HepG2 (cell line): ENCODE data around the gene AMIGO1. TPM values are rescaled to one million over a fixed set of nuclear protein-coding genes. Genes with fewer than 3 reads are reported as not detected.

Experiments used
- AGO1 ChIP-seq: fragments of 200-400 bp; formaldehyde crosslinking; IDR thresholded peaks from 2 replicates; pipeline ENCODE4 v1.6.1; 2017; ENCODE audit warnings: mild to moderate bottlenecking, low read depth, low read length, moderate library complexity; ENCODE audit not compliant: poor library complexity, severe bottlenecking
- CHCHD3 ChIP-seq: sonication (generic); formaldehyde crosslinking; IDR thresholded peaks from 2 replicates; pipeline ENCODE4 v1.8.0; 2022; ENCODE audit warnings: mild to moderate bottlenecking, missing genetic modification reagents, moderate library complexity
- FOSL1 ChIP-seq: sonication (generic); formaldehyde crosslinking; IDR thresholded peaks from 2 replicates; pipeline ENCODE4 v1.9.0; 2021; ENCODE audit warnings: missing genetic modification reagents, borderline replicate concordance
- GABPB1 ChIP-seq: IDR thresholded peaks from 2 replicates; pipeline ENCODE4 v1.6.1; 2016; ENCODE audit warnings: mild to moderate bottlenecking, missing genetic modification reagents, moderate library complexity, missing compliant biosample characterization
- JUNB ChIP-seq: sonication (generic); formaldehyde crosslinking; IDR thresholded peaks from 2 replicates; pipeline ENCODE4 v1.8.0; 2022; ENCODE audit warnings: missing genetic modification reagents, mild to moderate bottlenecking, borderline replicate concordance
- KLF12 ChIP-seq: sonication (generic); formaldehyde crosslinking; IDR thresholded peaks from 2 replicates; pipeline ENCODE4 v1.4.0; 2020; ENCODE audit warnings: missing genetic modification reagents, borderline replicate concordance
- MAX ChIP-seq: IDR thresholded peaks from 2 replicates; pipeline ENCODE4 v1.6.1; 2012; ENCODE audit warnings: inconsistent platforms
- MXI1 ChIP-seq: IDR thresholded peaks from 3 replicates; pipeline ENCODE4 v1.6.1; 2012; ENCODE audit warnings: low read depth, low read length, inconsistent platforms, borderline replicate concordance
- NFIC ChIP-seq: IDR thresholded peaks from 2 replicates; pipeline ENCODE4 v1.6.1; 2012; ENCODE audit warnings: mild to moderate bottlenecking, low read length, inconsistent platforms
- NR2F1 ChIP-seq, 2 experiments: fragments of 450-650 bp in 1 of 2; formaldehyde crosslinking in 1 of 2; IDR thresholded peaks; 2 replicates each; pipeline versions ENCODE4 v1.5.0 to v1.6.1; 2016 to 2020; ENCODE audit warnings: mild to moderate bottlenecking in 1 of 2, missing compliant biosample characterization in 1 of 2, missing genetic modification reagents in 1 of 2, moderate library complexity in 1 of 2
- PHF5A ChIP-seq: IDR thresholded peaks from one replicate; pipeline ENCODE4 v1.6.1; 2018; ENCODE audit warnings: low read depth, missing genetic modification reagents; ENCODE audit not compliant: unreplicated experiment
- PHF8 ChIP-seq: sonication (generic); formaldehyde crosslinking; IDR thresholded peaks from 2 replicates; pipeline ENCODE4 v1.5.0; 2020; ENCODE audit warnings: missing genetic modification reagents
- POGZ ChIP-seq: sonication (generic); formaldehyde crosslinking; IDR thresholded peaks from 2 replicates; pipeline ENCODE4 v1.4.0; 2020; ENCODE audit warnings: mild to moderate bottlenecking, missing genetic modification reagents
- ZNF101 ChIP-seq: sonication (generic); formaldehyde crosslinking; IDR thresholded peaks from 2 replicates; pipeline ENCODE4 v1.4.0; 2020; ENCODE audit warnings: mild to moderate bottlenecking, low read depth, missing genetic modification reagents, borderline replicate concordance
- ZNF180 ChIP-seq: sonication (generic); formaldehyde crosslinking; IDR thresholded peaks from 2 replicates; pipeline ENCODE4 v1.4.0; 2020; ENCODE audit warnings: low read depth, missing genetic modification reagents, borderline replicate concordance
- ZNF205 ChIP-seq: IDR thresholded peaks from 2 replicates; pipeline ENCODE4 v1.6.1; 2018; ENCODE audit warnings: missing biosample characterization, missing genetic modification reagents
- ZNF501 ChIP-seq: sonication (generic); formaldehyde crosslinking; IDR thresholded peaks from 2 replicates; pipeline ENCODE4 v1.5.1; 2020; ENCODE audit warnings: mild to moderate bottlenecking, moderate library complexity, missing genetic modification reagents
- ZNF616 ChIP-seq: sonication (generic); formaldehyde crosslinking; IDR thresholded peaks from 2 replicates; pipeline ENCODE4 v1.5.0; 2020; ENCODE audit warnings: low read depth, mild to moderate bottlenecking, missing genetic modification reagents
- ZNF629 ChIP-seq: sonication (generic); formaldehyde crosslinking; conservative IDR thresholded peaks from 2 replicates; pipeline ENCODE4 v1.5.0; 2020; ENCODE audit warnings: missing genetic modification reagents
- ZNF644 ChIP-seq: IDR thresholded peaks from 2 replicates; pipeline ENCODE4 v1.6.1; 2016; ENCODE audit warnings: low read depth
- ZNF800 ChIP-seq: sonication (generic); formaldehyde crosslinking; IDR thresholded peaks from 2 replicates; pipeline ENCODE4 v1.4.0; 2020; ENCODE audit warnings: missing genetic modification reagents
- ZNF878 ChIP-seq: sonication (generic); formaldehyde crosslinking; IDR thresholded peaks from 2 replicates; pipeline ENCODE4 v1.8.1; 2023; ENCODE audit warnings: mild to moderate bottlenecking, missing genetic modification reagents, moderate library complexity
- ZSCAN9 ChIP-seq: IDR thresholded peaks from 2 replicates; pipeline ENCODE4 v1.6.1; 2016; ENCODE audit warnings: borderline replicate concordance
- ZZZ3 ChIP-seq: sonication (generic); formaldehyde crosslinking; IDR thresholded peaks from 2 replicates; pipeline ENCODE4 v1.4.0; 2020; ENCODE audit warnings: missing genetic modification reagents, mild to moderate bottlenecking, borderline replicate concordance
- polyA plus RNA-seq, 8 experiments: library from polyadenylated mRNA; depleted of rRNA in 3 of 8; stranded (reverse) in 7 of 8; unstranded in 1 of 8; fragments of >200 nt; fragmentation: Illumina TruSeq in 4 of 8; extraction: Trizol in 4 of 8; gene quantifications; 2 replicates each; pipeline versions ENCODE4 v1.2.1 to v1.2.3, GENCODE V29; 2011 to 2016; ENCODE audit warnings: low read depth in 4 of 8, missing spikeins in 1 of 8, mixed read lengths in 1 of 8; ENCODE audit not compliant: insufficient read depth in 1 of 8
- total RNA-seq, 5 experiments: library from RNA; depleted of rRNA; stranded (reverse); fragments of >200 nt; fragmentation: Illumina TruSeq; extraction: Trizol; gene quantifications; 2 replicates each; pipeline ENCODE4 v1.2.3, GENCODE V29; 2016; ENCODE audit warnings: low read depth in 1 of 5
- TF ChIP-seq, protein P1 (sequence below): sonication (generic); formaldehyde crosslinking; conservative IDR thresholded peaks from 2 replicates; pipeline ENCODE4 v1.4.0; 2020; ENCODE audit warnings: missing genetic modification reagents
- TF ChIP-seq, protein P2 (sequence below): sonication (generic); formaldehyde crosslinking; IDR thresholded peaks from 2 replicates; pipeline ENCODE4 v1.4.0; 2020; ENCODE audit warnings: missing genetic modification reagents
- TF ChIP-seq, protein P3 (sequence below): sonication (generic); formaldehyde crosslinking; IDR thresholded peaks from 2 replicates; pipeline ENCODE4 v1.5.0; 2020; ENCODE audit warnings: mild to moderate bottlenecking, missing genetic modification reagents

Gene AMIGO1
- total and polyA plus RNA-seq, 2 of the 13 experiments (the other 11 are each of a cell fraction or from before 2014, with no cell fraction given), result 0.40 to 1.3 TPM

DNA sequence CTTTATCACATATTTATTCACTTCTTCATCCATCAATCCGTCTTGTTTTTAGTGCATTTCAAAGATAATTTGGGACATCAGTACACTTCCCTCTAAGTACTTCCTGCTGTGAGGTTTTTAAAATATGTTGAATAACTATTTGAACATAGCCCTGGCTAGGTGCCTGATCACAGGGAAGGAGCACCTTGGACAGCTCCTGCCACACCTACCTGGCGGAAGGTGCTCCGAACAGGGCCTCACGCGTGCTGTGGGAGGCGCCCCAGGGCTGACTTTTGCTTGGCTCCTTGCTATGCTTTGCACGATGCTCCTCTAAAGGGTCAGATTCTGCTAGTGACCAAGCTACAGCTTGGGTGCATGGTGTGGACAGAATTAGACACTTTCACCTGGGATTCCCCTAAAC lies 30.7 kb downstream of the AMIGO1 start (continued):
- TF ChIP-seq, protein P1, sequence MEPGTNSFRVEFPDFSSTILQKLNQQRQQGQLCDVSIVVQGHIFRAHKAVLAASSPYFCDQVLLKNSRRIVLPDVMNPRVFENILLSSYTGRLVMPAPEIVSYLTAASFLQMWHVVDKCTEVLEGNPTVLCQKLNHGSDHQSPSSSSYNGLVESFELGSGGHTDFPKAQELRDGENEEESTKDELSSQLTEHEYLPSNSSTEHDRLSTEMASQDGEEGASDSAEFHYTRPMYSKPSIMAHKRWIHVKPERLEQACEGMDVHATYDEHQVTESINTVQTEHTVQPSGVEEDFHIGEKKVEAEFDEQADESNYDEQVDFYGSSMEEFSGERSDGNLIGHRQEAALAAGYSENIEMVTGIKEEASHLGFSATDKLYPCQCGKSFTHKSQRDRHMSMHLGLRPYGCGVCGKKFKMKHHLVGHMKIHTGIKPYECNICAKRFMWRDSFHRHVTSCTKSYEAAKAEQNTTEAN (CRISPR knock-in tag), result no peak
- TF ChIP-seq PHF8 (CRISPR knock-in tag) (no peak), KLF12 (CRISPR knock-in tag) (peak; percentile 45; the same call in 1 of the 2 replicates), ZNF501 (CRISPR knock-in tag) (no peak), ZNF180 (no peak), ZNF101 (no peak), PHF5A (CRISPR knock-in tag) (no peak), MXI1 (peak; percentile 51; the same call in 1 of the 3 replicates), JUNB (CRISPR knock-in tag) (no peak), ZZZ3 (CRISPR knock-in tag) (no peak), POGZ (CRISPR knock-in tag) (no peak), ZNF878 (CRISPR knock-in tag) (no peak), ZNF205 (CRISPR knock-in tag) (no peak), ZNF644 (CRISPR knock-in tag) (no peak), FOSL1 (CRISPR knock-in tag) (no peak), ZNF800 (CRISPR knock-in tag) (no peak), GABPB1 (CRISPR knock-in tag) (no peak), MAX (no peak), ZSCAN9 (CRISPR knock-in tag) (0 out of 2 replicates have a peak, but pooled peaks have one; percentile 36), NFIC (no peak), CHCHD3 (CRISPR knock-in tag) (no peak), ZNF629 (no peak), AGO1 (no peak), NR2F1 (CRISPR knock-in tag; IDR thresholded peaks at IDR 0.05) (no peak), ZNF616 (CRISPR knock-in tag) (no peak)
- TF ChIP-seq, protein P2, sequence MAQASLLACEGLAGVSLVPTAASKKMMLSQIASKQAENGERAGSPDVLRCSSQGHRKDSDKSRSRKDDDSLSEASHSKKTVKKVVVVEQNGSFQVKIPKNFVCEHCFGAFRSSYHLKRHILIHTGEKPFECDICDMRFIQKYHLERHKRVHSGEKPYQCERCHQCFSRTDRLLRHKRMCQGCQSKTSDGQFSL, result no peak
- TF ChIP-seq, protein P3, sequence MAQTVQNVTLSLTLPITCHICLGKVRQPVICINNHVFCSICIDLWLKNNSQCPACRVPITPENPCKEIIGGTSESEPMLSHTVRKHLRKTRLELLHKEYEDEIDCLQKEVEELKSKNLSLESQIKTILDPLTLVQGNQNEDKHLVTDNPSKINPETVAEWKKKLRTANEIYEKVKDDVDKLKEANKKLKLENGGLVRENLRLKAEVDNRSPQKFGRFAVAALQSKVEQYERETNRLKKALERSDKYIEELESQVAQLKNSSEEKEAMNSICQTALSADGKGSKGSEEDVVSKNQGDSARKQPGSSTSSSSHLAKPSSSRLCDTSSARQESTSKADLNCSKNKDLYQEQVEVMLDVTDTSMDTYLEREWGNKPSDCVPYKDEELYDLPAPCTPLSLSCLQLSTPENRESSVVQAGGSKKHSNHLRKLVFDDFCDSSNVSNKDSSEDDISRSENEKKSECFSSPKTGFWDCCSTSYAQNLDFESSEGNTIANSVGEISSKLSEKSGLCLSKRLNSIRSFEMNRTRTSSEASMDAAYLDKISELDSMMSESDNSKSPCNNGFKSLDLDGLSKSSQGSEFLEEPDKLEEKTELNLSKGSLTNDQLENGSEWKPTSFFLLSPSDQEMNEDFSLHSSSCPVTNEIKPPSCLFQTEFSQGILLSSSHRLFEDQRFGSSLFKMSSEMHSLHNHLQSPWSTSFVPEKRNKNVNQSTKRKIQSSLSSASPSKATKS (CRISPR knock-in tag), result no peak
